Stimulated activated CD8-positive, alpha-beta memory T cell treated with anti-CD3 and anti-CD28 coated beads, Interleukin-7, amount 100 ng/mL, for 1 hour (primary cell): ENCODE data around the gene DRC3.

Experiments used
- DNase-seq, 2 donors: peaks; one replicate each; pipeline ENCODE4 v3.0.0-alpha.2; 2020; ENCODE audit warnings: low read depth in 2 of 2

DRC3 gene

GRCh38 chr17:18045691-18046350 lies 73.2 kb downstream of the DRC3 start:
- DNase-seq: no peak

GRCh38 chr17:18055597-18055996 lies 82.9 kb downstream of the DRC3 start:
- no peak for DNase-seq

GRCh38 chr17:18056214-18056613 lies 83.6 kb downstream of the DRC3 start:
- DNase-seq: no peak

GRCh38 chr17:18059283-18059682 lies 86.6 kb downstream of the DRC3 start:
- DNase-seq: no peak

GRCh38 chr17:18064053-18064452 lies 91.4 kb downstream of the DRC3 start:
- DNase-seq: no peak

GRCh38 chr17:18065546-18065945 lies 92.9 kb downstream of the DRC3 start:
- no peak for DNase-seq
